Measurements from ENCODE around the gene FAM32A. TPM values are rescaled to one million over a fixed set of nuclear protein-coding genes. Genes with fewer than 3 reads are reported as not detected.

FAM32A gene
- total RNA-seq (ENCODE audit: low replicate concordance) = 70.6 and 89.1 TPM in 2 replicates

GRCh38 chr19:16185123-16185767, at the start of gene FAM32A:
TSS of gene FAM32A (plus strand) at chr19:16185410. CDS start at chr19:16185443, 33 bp downstream.
- DNase-seq (ENCODE audit: low read depth) = peak; percentile 99
- TF ChIP-seq CTCF (IDR thresholded peaks at IDR 0.05; ENCODE audit: insufficient read depth, low read length) = no peak
- H3K4me3 ChIP-seq (ENCODE audit: low read depth, low read length) = peak within 1 kb of the TSS; percentile 95

- TF ChIP-seq CTCF (IDR thresholded peaks at IDR 0.05; ENCODE audit: insufficient read depth, low read length) = no peak
- H3K4me3 ChIP-seq (ENCODE audit: low read depth, low read length) = no peak overlapping the region
- DNase-seq (ENCODE audit: low read depth) = no peak
Observed at GRCh38 chr19:16135430-16136127, 49.6 kb upstream of the FAM32A start.

GRCh38 chr19:16136185-16136999, 48.8 kb upstream of the FAM32A start:
- no peak for TF ChIP-seq CTCF (IDR thresholded peaks at IDR 0.05; ENCODE audit: insufficient read depth, low read length)
- H3K4me3 ChIP-seq (ENCODE audit: low read depth, low read length) = no peak overlapping the region
- peak; percentile 10 for DNase-seq (ENCODE audit: low read depth)

- H3K4me3 ChIP-seq (ENCODE audit: low read depth, low read length) = no peak overlapping the region
- TF ChIP-seq CTCF (IDR thresholded peaks at IDR 0.05; ENCODE audit: insufficient read depth, low read length) = no peak
- no peak for DNase-seq (ENCODE audit: low read depth)
Observed at GRCh38 chr19:16139752-16140151, 45.5 kb upstream of the FAM32A start.

- no peak overlapping the region for H3K4me3 ChIP-seq (ENCODE audit: low read depth, low read length)
- TF ChIP-seq CTCF (IDR thresholded peaks at IDR 0.05; ENCODE audit: insufficient read depth, low read length) = no peak
- DNase-seq (ENCODE audit: low read depth) = no peak
Observed at GRCh38 chr19:16141043-16141442, 44.2 kb upstream of the FAM32A start.

- H3K4me3 ChIP-seq (ENCODE audit: low read depth, low read length) = no peak overlapping the region
- DNase-seq (ENCODE audit: low read depth) = no peak
- TF ChIP-seq CTCF (IDR thresholded peaks at IDR 0.05; ENCODE audit: insufficient read depth, low read length) = no peak
Observed at GRCh38 chr19:16142032-16142580, 43.1 kb upstream of the FAM32A start.

Measured in fibroblast of the aortic adventitia (primary cell).